Adrenal gland (tissue), 5 donors: ENCODE measurements around the gene GANC.

Experiments used
- POLR2A ChIP-seq, 2 donors: fragments of 450-650 bp; IDR thresholded peaks; one replicate each; pipeline ENCODE4 v1.6.1; 2017; ENCODE audit warnings: antibody characterized with exemption in 2 of 2, mild to moderate bottlenecking in 2 of 2, moderate library complexity in 1 of 2
- TF ChIP-seq, protein P1 (sequence below), 6 experiments: fragments of 450-650 bp in 4 of 6; fragments of 200-600 bp in 2 of 6; sonication (generic) in 1 of 6; IDR thresholded peaks; 1 replicate in 5 of 6; 2 replicates in 1 of 6; pipeline versions ENCODE4 v1.5.1 to v1.8.0; 2016 to 2021; ENCODE audit warnings: antibody characterized with exemption in 6 of 6, mild to moderate bottlenecking in 2 of 6, moderate library complexity in 1 of 6
- donor health status: DM: no; HTN: no; CAD: no.

DNA sequence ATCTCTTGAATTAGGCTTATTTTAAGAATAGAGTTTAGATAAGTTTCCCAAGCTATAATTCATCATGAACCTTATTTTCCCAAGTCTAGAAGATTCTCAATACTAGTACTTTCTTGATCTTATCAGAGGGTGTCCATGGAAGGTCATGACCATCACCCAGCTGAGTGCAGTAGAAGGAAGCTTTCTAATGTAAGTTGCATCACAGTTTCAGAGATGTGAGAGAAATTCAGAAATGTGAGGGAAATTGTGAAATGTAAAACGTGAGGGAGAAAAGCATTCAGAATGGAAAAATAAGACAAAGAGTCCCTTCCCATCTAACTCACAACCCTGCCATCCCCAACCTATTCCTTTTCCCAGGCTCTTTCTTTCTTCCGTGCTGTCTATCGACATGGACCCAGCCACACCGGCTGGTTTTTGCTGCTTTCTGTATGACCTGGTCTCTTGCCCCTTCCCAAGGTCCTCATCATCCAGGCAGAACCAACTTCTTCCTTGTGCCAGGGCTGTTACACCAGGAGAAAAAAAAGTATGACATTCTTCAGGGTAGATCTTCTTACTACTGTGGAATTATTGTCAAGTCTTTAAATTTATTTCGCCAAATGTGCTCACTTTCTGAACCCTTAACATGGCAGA, 93.0 kb downstream of the GANC start:
- TF ChIP-seq, protein P1, sequence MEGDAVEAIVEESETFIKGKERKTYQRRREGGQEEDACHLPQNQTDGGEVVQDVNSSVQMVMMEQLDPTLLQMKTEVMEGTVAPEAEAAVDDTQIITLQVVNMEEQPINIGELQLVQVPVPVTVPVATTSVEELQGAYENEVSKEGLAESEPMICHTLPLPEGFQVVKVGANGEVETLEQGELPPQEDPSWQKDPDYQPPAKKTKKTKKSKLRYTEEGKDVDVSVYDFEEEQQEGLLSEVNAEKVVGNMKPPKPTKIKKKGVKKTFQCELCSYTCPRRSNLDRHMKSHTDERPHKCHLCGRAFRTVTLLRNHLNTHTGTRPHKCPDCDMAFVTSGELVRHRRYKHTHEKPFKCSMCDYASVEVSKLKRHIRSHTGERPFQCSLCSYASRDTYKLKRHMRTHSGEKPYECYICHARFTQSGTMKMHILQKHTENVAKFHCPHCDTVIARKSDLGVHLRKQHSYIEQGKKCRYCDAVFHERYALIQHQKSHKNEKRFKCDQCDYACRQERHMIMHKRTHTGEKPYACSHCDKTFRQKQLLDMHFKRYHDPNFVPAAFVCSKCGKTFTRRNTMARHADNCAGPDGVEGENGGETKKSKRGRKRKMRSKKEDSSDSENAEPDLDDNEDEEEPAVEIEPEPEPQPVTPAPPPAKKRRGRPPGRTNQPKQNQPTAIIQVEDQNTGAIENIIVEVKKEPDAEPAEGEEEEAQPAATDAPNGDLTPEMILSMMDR (IDR thresholded peaks at IDR 0.05), result no peak
- no peak for TF ChIP-seq POLR2A (IDR thresholded peaks at IDR 0.05)
